Putamen (tissue), 1 donor: Measurements from ENCODE around the gene CLASRP.
"Not testable (repeated sequence)": the region's sequence is repeated elsewhere in the genome, so short reads cannot be mapped to it uniquely, and the experiment has no call there.

Experiments used
- DNase-seq: peaks from one replicate; pipeline ENCODE4 v3.0.0-alpha.2; 2016; ENCODE audit warnings: low spot score

Gene CLASRP, protein sequence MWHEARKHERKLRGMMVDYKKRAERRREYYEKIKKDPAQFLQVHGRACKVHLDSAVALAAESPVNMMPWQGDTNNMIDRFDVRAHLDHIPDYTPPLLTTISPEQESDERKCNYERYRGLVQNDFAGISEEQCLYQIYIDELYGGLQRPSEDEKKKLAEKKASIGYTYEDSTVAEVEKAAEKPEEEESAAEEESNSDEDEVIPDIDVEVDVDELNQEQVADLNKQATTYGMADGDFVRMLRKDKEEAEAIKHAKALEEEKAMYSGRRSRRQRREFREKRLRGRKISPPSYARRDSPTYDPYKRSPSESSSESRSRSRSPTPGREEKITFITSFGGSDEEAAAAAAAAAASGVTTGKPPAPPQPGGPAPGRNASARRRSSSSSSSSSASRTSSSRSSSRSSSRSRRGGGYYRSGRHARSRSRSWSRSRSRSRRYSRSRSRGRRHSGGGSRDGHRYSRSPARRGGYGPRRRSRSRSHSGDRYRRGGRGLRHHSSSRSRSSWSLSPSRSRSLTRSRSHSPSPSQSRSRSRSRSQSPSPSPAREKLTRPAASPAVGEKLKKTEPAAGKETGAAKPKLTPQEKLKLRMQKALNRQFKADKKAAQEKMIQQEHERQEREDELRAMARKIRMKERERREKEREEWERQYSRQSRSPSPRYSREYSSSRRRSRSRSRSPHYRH

DNA sequence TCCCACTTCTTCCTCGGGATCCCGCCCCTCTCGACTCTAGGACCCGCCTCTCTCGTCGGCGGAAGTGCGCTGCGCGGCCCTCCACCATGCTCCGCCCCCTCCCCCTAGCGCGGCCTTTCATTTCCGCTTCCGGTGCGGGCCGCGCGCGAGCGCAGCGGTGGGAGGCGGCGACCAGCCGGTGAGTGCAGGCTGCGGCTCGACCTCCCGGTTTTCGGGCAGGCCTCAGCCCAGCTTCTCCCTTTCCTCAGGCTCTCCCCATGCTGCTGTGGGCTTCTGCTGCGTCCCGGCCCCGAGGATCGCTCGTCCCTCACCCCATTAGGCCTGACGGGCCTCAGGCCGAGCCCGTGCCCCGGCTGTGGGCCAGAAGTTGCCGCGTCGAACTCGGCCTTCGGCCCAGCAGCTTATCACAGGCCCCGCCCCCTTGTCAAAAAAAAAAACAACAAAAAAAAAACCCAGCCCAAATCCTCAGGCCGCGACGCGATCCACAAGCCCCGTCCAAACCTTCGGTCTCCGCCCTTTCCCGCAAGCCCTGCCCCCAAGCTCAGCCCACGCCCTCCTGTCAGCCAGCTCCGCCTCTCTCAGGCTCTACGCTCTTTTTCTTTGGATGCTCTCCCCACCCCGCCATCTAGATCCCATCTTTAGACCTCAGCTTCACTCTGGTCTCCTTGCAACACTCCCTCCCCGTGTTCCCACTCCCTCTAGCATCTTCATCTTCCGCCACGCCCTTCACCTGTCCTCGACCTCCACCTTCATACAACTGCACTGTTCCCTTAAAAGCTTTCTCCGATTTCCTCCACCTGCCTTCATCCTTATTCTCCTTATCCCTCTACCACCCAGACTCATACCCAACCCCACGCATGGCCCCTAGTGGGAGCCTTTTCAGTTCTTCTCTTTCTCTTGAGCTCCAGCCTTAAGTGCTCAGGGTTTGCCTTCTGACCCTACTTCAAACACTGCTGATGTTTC, at the start of gene CLASRP:
CLASRP (plus strand) TSS at position 115 of the 963 bp plus-strand sequence. CDS start 1,168 bp downstream, outside the sequence.
- DNase-seq = peak; percentile 92

DNA sequence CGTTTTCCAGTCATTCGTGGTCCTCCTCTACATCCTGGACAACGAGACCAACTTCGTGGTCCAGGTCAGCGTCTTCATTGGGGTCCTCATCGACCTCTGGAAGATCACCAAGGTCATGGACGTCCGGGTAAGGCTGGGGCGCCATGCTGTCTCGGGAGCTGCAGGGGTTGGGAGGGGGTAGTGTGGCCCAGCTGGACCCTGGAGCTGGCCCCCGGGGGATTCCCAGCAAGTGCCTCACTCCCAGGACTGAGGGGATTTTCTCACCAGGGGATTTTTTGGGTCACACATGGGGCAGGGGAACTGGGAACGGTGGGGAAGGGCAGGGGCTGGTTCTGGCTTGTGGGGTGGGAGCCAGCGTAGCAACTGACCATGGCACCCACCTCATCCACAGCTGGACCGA, 48.4 kb upstream of the CLASRP start:
- no peak for DNase-seq

DNA sequence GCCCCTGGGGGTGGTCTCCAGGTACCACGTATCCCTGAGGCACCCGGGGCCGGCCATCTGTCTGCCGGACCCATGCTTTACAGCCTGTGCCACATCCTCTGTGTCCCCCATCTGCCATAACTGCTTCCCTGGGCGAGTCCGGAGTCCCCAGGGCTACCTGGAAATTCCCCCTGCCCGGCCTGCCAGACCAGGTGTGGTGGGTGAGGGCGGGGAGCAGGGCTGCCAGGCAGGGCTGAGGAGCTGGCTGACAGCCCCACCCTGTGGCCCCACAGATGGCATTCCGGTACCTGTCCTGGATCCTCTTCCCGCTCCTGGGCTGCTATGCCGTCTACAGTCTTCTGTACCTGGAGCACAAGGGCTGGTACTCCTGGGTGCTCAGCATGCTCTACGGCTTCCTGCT, 47.9 kb upstream of the CLASRP start:
- DNase-seq = no peak

DNA sequence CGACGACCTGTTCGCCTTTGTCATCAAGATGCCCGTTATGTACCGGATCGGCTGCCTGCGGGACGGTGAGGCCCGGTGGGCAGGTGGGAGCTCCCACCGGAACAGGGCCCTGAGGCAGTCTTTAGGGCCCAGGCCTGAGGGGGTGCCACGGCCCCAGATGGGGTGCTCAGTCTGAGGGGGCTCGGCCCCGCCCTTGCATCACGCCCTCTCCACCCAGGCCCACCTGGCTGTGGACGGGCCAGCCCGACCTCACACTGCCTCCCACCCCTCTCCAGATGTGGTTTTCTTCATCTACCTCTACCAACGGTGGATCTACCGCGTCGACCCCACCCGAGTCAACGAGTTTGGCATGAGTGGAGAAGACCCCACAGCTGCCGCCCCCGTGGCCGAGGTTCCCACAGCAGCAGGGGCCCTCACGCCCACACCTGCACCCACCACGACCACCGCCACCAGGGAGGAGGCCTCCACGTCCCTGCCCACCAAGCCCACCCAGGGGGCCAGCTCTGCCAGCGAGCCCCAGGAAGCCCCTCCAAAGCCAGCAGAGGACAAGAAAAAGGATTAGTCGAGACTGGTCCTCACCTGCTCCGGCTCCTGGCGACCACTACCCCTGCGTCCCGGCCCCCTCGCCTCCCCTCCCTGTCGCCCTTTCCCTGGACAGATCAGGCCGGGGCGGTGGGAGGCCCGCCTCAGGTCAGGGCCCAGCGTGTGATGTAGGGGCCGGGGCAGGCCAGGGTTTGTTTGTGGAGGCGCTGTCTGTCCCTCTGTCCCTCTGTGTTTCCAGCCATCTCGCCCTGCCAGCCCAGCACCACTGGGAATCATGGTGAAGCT, 46.3 kb upstream of the CLASRP start:
- DNase-seq = no peak

- DNase-seq = no peak
These were observed 45.3 kb upstream of the CLASRP start for GRCh38 chr19:44993526-44993925.

GRCh38 chr19:44993926-44994537, 44.8 kb upstream of the CLASRP start:
- no peak for DNase-seq

DNA sequence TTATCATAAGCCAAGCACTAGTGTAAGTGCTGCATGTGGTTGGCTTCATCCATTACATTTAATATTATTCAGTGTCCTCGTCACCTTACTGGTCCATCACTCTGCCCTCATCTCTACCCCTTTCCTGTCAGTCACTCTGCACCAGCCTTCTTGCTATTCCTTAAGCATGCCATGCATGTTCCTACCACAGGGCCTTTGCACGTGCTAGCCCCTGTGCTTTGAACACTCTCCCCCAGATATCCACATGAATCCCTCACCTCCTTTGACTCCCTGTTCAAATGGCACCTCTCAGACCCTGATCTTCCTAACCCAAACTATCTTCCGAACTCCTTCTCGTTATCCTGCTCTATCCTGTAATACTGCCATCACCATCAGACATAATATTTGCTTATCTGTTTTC, 40.8 kb upstream of the CLASRP start:
- DNase-seq = no peak

DNA sequence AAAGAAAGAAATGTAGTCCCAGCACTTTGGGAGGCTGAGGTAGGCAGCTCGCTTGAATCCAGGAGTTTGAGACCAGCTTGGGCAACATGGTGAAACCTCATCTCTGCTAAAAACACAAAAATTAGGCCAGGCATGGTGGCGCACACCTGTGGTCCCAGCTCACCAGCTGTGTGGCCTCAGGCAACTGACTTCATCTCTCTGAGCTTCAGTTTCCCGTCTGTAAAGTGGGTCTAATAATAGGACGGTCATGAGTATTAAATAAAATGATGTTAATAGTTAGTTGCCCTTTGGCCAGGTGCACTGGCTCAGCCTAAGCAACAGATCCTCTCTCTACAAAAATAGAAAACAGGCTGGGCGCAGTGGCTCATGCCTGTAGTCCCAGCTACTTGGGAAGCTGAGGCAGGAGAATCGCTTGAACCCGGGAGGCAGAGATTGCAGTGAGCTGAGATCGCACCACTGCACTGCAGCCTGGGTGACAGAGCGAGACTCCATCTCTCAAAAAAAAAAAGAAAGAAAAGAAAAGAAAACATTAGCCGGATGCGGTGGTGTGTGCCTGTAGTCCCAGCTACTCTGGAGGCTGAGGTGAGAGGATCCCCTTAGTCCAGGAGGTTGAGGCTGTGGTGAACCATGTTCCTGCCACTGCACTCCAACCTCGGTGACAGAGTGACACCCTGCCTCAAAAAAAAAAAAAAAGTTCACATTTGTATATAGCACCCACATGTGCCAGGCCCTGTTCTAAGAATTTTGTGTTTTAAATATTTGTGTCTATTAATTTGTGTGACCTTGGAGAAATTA, 39.5 kb upstream of the CLASRP start:
- not testable (repeated sequence) for DNase-seq

GRCh38 chr19:45000665-45001064, 38.2 kb upstream of the CLASRP start:
- not testable (repeated sequence) for DNase-seq

GRCh38 chr19:45001087-45001739, 37.6 kb upstream of the CLASRP start, which contains the start of gene RELB:
RELB (plus strand) TSS chr19:45001464; CDS start chr19:45001580, 116 bp downstream.
- peak; percentile 85 for DNase-seq

GRCh38 chr19:45003485-45003884, 35.4 kb upstream of the CLASRP start:
- no peak for DNase-seq

GRCh38 chr19:45005787-45006186, 33.1 kb upstream of the CLASRP start:
- DNase-seq = no peak

DNA sequence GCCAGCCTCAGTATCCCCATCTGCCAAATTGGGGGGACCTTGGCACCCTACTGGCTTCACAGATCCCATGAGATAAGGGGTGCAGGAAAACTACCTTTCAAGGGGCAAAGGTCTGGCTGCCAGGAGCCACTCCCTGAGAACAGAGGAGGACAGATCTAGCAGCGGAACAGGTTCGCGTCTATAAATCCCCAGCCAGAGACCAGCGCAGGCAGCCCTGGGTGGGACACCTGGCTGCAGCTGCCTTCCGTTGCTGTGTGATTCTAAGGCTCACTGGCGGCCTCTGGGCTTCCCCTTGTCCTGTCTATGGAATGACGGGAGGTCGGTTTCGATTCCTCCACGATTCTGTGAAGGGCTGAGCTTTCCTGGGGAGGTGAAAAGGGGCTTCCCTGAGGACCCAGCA, 30.3 kb upstream of the CLASRP start:
- no peak for DNase-seq

DNA sequence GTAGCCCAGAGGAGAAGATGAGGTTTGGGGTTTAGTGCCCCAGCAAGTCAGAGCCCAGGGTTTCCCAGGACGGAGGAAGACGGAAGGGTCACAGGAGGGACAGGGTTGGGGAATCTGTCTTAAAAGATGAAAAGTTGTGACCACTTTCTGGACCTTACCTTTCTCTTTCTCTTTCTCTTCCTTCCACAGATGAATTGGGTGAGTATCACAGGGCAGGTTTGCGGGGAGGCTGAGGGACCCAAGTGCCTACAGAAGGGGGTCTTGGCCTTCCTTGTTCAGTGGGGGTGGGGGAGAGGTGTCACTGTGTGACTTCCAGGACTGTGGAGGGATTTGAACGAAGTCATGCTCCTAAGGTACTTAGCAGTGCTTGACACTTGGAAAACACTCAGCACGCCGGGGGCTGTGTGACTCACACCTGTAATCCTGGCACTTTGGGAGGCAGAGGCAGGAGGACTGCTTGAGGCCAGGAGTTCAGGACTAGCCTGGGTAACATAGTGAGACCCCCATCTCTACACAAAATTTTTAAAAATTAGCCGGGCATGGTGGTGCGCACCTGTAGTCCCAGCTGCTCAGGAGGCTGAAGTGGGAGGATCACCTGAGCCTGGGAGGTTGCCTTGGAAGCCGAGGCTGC, 29.1 kb upstream of the CLASRP start:
- no peak for DNase-seq

DNA sequence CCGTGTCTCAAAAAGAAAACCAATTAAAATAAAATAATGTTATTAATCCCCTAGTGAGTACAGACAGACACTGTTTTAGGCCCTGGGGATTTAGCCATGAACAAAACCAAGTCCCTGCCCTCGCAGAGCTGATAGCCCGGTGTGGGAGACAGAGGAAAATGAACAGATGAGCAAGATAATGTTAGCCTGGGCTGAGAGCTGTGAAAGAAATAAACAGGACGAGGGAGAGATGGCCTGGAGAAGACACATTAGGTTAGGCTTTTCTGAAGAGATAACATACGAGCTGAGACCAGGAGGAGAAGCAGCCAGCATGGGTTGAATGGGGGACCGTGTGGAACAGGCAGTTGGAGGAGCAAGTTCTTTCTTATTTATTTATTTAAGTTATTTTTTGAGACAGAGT, 28.5 kb upstream of the CLASRP start:
- no peak for DNase-seq

- no peak for DNase-seq
These were observed 26.9 kb upstream of the CLASRP start for GRCh38 chr19:45011959-45012358.

- DNase-seq = peak; percentile 76
These were observed 22.2 kb upstream of the CLASRP start for GRCh38 chr19:45016388-45017314.

- no peak for DNase-seq
These were observed 19.7 kb upstream of the CLASRP start for GRCh38 chr19:45019187-45019586.
